Lower leg skin (tissue), 3 donors: Measurements from ENCODE around the gene SHISAL2B.

ENCODE experiments used
- CTCF ChIP-seq, 3 donors: fragments of 450-650 bp; IDR thresholded peaks; one replicate each; pipeline ENCODE4 v1.5.1; 2016; ENCODE audit warnings: antibody characterized with exemption in 3 of 3, mild to moderate bottlenecking in 3 of 3, moderate library complexity in 2 of 3
- POLR2A ChIP-seq, 2 donors: fragments of 450-650 bp; IDR thresholded peaks; one replicate each; pipeline ENCODE4 v1.6.1; 2016 to 2017; ENCODE audit warnings: antibody characterized with exemption in 2 of 2, mild to moderate bottlenecking in 1 of 2, moderate library complexity in 1 of 2

- TF ChIP-seq CTCF (IDR thresholded peaks at IDR 0.05) (no peak), POLR2A (IDR thresholded peaks at IDR 0.05) (no peak)
Observed at GRCh38 chr5:64722588-64722987, 32.3 kb downstream of the SHISAL2B start.
